GM12873 (cell line): ENCODE results near the gene AMIGO1.

ENCODE experiments used
- CTCF ChIP-seq: IDR thresholded peaks from 2 replicates; pipeline ENCODE4 v1.5.1; 2012; ENCODE audit warnings: low read depth, mild to moderate bottlenecking, moderate library complexity, low read length, control low read depth; ENCODE audit not compliant: insufficient read depth; ENCODE audit errors: missing control alignments

The AMIGO1 gene

GRCh38 chr1:109483672-109484518 lies 25.6 kb downstream of the AMIGO1 start, which contains the start of gene ATXN7L2:
Gene ATXN7L2 (plus strand): TSS chr1:109483905. CDS start chr1:109483954, 49 bp downstream.
- no peak for TF ChIP-seq CTCF

GRCh38 chr1:109482791-109483671 lies 26.5 kb downstream of the AMIGO1 start:
- no peak for TF ChIP-seq CTCF

GRCh38 chr1:109482242-109482641 lies 27.3 kb downstream of the AMIGO1 start:
- TF ChIP-seq CTCF = no peak

- no peak for TF ChIP-seq CTCF
Measured at GRCh38 chr1:109481646-109482045, 27.9 kb downstream of the AMIGO1 start.

GRCh38 chr1:109479901-109480300 lies 29.6 kb downstream of the AMIGO1 start:
- TF ChIP-seq CTCF = no peak

GRCh38 chr1:109479311-109479710 lies 30.2 kb downstream of the AMIGO1 start:
- TF ChIP-seq CTCF = no peak

GRCh38 chr1:109478806-109479205 lies 30.7 kb downstream of the AMIGO1 start:
- TF ChIP-seq CTCF = no peak
